ENCODE data around the gene CFAP77.

CFAP77 gene

GRCh38 chr9:132605387-132605786 lies 195.4 kb downstream of the CFAP77 start:
- DNase-seq (ENCODE audit: low read depth): no peak
- H3K4me3 ChIP-seq (ENCODE audit: low read depth, low read length): no peak overlapping the region

DNA sequence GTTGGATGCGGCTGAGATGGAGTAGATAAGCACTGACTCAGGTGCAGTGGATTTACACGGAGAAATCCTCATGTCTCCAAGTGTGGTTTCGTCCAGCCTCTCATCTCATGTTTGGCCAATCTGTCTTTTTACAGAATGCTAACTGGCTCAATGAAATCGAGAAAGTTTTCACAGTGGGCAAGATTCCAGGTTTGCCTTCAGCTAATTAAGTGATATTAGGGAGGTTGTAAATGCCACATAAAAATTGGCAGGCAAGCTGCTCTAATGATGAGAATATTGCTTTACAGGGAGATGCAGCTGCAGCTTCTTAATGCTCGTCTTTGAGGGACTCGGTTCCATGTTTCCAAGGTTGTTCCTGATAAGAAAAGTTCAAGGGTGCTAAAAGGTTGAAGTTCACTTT lies 196.1 kb downstream of the CFAP77 start:
- no peak for DNase-seq (ENCODE audit: low read depth)
- no peak overlapping the region for H3K4me3 ChIP-seq (ENCODE audit: low read depth, low read length)

DNA sequence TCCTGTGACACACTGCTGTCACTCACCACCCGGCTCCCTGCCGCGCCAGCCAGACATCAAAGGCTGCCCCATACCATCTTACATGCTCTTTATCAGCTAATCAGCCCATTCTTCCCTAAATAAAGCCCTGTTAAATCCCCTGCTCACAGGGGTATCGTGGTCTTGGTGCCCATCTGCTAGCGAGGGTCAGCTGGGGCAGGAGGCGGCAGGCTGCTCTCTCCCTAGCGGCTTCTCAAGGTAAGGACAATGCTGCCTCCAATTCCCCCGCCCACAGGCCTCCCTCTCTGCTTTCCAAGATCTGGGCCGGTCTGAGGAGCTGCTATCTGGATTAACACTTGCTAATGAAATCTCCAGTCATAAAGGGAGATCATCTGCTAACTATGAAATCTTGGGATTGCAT lies 199.2 kb downstream of the CFAP77 start:
- DNase-seq (ENCODE audit: low read depth): no peak
- no peak overlapping the region for H3K4me3 ChIP-seq (ENCODE audit: low read depth, low read length)

DNA sequence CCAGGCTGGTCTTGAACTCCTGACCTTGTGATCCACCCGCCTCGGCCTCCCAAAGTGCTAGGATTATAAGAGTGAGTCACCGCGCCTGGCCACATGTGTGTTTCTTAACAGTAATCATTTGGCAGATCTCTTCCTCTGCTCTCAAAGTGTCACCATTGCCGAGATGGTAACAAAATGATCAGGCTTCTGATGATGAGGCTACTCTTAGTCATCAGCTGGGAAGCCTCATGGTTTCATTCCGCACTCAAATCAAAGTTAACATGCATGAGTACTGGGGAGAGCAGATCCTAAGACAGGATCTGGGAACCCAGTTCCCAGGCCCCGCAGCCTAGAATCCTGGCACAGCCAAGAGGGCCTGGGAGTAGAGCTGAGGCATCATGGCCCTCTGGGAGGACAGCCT lies 199.8 kb downstream of the CFAP77 start:
- no peak overlapping the region for H3K4me3 ChIP-seq (ENCODE audit: low read depth, low read length)
- peak; percentile 85 for DNase-seq (ENCODE audit: low read depth)

DNA sequence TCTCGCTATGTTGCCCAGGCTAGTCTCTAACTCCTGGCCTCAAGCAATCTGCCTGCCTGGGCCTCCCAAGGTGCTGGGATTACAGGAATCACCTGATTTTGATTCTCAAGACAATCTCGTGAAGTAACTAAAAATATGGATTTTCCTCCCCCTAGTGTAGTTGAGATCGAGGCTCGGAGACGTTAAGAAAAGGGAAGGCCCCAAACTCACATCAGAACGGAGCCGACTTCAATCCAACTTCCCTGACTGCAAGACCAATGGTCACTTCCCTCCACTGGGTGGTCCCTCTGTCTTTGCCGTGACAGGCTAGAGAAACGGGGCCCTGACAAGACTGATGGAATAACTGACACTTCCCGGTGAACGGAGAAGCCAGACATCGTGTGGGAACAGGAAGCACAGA lies 200.7 kb downstream of the CFAP77 start:
- no peak for DNase-seq (ENCODE audit: low read depth)
- H3K4me3 ChIP-seq (ENCODE audit: low read depth, low read length): no peak overlapping the region

- no peak for DNase-seq (ENCODE audit: low read depth)
- H3K4me3 ChIP-seq (ENCODE audit: low read depth, low read length): no peak overlapping the region
These were observed 204.3 kb downstream of the CFAP77 start for GRCh38 chr9:132614324-132614723.

DNA sequence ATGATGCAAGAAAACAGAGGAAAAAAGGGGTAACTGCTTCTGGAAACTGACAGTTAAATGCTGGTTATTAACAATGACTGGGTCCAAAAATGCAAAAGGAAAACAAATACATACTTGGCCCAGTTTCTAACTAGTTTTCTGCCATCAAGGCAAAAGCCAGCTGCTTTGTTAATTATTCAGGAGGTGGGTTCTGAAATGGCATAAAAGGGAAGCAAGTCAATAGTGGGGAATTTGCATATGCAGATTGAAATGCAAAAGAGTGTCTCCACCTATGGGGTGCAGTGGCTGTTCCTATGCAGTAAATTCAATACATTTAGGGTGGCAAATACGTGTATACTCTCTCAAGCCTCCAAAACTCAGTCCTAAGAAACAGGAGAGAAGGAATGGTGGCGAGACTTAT lies 205.8 kb downstream of the CFAP77 start:
- no peak for DNase-seq (ENCODE audit: low read depth)
- no peak overlapping the region for H3K4me3 ChIP-seq (ENCODE audit: low read depth, low read length)

DNA sequence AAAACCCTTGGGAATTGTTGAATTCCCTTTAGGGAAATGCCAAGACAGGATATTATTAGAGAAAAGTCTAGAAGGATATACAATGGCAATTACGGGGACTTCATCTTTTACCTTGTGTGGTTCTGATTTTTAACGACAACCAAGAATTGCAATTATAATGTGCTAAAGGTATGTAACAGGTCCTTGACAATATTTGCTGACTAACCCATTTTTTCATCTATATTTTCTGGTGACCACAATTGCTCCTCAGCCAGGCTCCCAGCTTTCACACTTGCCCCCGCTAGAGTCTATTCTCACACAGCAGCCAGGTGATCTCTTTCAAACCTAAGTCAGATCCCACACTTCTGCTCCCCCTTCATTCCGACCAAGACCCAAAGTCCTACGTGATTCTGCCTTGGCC lies 206.7 kb downstream of the CFAP77 start:
- no peak overlapping the region for H3K4me3 ChIP-seq (ENCODE audit: low read depth, low read length)
- DNase-seq (ENCODE audit: low read depth): no peak

DNA sequence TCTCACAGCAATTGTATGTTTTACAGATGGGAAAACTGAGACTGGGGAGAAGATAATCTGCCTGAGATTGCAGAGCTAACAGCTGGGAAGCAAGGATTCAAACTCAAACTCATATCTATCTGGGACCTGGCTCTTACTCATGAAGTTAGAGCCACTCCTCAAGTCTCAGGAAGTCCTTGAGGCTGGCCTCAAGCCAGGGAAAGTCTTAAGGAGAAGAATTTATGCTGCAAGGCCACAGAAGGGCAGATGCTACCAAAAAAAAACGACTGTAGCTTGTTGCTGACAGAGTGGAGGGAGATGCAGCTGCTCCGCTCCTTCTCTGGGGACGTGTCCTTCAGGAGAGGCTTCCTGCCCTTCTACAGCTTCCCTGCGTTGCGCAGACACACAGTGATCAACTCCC lies 212.1 kb downstream of the CFAP77 start:
- DNase-seq (ENCODE audit: low read depth): peak; percentile 51
- no peak overlapping the region for H3K4me3 ChIP-seq (ENCODE audit: low read depth, low read length)
